Measurements from ENCODE around the gene PRKN. TPM values are rescaled to one million over a fixed set of nuclear protein-coding genes. Genes with fewer than 3 reads are reported as not detected.

The PRKN gene
- polyA plus RNA-seq, 3 donors = 0.41 to 16.8 (median 2.1) TPM

DNA sequence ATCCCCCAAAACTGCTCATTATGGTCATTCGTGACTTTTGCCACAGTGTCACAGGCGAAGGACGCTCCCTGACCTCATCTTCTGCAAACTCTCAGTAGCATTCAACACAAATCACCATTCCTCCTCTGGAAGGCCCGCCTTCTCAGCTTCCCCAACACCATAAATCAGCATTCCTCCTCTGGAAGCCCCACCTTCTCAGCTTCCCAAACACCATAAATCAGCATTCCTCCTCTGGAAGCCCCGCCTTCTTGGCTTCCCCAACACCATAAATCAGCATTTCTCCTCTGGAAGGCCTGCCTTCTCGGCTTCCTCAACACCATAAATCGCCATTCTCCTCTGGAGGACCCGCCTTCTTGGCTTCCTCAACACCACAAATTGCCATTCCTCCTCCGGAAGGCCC lies 1165.7 kb downstream of the PRKN start:
- H3K27ac ChIP-seq (ENCODE audit: low read depth, low read length) = no peak overlapping the region
- 72 to 90% (median 81%) methylated on average over 9 of the region's 9 CpGs for WGBS, 3 donors

DNA sequence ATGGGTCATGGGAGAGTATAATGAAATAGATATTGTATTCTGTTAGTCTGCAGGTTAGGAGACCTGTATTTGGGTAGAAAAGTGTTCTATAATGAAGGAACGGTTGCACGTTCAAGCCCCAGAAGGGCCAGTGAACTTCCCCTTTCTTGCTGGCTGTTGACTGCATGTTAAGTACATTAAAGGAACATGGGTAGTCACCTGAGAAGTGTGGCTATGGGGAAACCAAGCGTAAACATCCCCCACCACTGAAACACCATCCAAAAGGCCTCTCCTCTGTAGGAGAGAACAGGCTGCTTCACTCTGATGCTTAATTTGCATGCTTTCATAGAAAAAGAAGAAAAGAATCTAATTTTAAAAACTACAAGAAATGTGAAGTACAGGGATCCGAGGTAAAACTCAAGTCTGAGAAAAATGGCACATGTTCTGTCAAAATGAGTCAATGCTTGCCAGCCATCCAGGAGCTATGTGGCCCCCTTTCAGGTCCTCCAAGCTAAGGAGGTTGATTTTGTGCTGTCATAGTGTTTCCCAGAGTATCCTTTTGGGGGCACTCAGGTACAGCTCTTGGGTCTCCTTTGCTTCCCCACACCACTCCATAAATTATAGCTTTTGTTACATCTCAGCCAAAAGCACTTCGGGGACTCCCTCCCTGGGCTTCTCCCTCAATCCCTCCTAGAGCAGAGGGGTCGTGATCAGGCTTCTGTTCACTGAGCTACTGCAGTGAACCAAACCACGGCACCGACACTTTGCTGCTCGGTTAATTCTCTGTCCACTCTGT lies 1170.0 kb downstream of the PRKN start:
- 69 to 77% (median 70%) methylated on average over 9 of the region's 9 CpGs for WGBS, 3 donors
- no peak overlapping the region for H3K27ac ChIP-seq (ENCODE audit: low read depth, low read length)

DNA sequence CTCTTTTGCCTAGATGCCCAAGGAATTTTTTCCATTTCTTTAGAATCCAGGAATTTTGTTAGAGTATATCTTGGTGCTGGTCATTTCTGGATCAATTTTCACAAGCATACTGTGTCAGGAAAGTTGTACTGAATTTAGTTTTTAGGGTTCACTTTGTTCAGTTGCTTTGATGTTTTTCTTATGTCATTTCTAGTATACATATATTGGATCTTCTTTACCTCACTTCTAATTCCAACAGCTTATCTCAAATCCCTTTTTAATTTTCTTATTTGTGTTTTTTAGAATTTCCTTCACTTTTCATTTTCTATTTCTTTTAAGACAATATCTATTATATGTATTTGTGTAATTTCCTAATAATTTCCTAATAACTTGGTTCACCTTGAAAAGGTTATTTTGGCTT lies 1172.7 kb downstream of the PRKN start:
- no peak overlapping the region for H3K27ac ChIP-seq (ENCODE audit: low read depth, low read length)

DNA sequence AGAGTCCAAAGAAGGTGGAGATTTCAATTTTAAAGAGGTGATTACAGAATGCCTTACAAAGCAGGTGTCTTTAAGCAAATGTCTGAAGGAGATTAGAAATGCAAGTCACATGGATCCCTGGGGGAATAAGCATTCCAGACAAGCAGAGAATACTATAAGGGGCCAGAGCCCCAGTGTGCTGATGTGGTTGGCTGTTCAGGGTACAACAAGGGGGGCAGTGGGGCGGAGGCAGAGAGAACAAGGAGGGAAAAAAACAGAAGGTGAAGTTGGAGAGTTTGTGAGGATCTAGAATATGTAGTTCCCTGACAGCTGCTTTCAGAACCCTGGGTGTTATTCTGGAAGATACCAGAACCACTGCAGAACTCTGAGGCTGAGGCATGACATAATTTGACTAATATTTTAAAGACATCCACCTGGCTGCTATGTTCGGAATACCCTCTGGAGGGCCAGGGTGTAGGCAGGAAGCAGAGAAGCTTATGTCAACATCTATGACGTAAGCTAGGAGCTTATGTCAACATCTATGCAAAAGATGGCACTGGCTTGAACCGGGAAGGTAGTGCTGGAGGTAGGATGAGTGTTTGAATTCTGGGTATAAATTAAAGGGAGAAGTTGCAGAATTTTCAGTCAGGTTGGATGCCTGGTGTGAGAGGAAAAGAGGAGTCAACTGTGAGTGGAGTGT lies 1177.5 kb downstream of the PRKN start:
- H3K27ac ChIP-seq (ENCODE audit: low read depth, low read length) = no peak overlapping the region
- 59 to 79% (median 77%) methylated on average over 4 of the region's 4 CpGs for WGBS, 3 donors

DNA sequence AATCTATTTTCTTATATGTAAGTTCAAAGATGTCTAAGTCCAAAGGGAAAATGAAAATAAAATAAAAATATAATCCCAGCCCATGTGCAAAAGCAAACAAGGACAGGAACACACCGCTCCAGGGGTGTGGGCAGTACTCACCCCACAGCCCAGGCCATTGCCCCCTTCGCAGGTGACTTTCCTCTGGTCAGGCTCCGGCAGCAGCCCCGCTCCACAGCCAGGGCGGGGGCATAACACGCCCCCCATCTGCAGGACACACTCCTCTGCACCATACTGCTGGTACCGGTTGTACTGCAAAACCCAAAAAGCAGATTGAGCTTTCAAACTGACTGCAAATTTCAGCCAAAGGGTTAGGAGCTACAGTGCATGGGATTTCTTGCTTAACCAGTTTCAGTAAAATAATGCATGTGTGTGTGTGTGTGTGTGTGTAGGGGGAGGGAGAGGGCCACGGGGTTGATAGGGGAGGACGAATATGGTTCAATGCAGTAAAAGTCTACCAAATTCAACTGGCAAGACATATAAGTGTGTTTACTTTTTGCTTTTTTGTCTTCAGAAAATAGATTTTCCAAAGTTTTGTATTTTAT lies 1178.8 kb downstream of the PRKN start:
- no peak overlapping the region for H3K27ac ChIP-seq (ENCODE audit: low read depth, low read length)
- WGBS, 3 donors = 86 to 95% (median 93%) methylated on average over 9 of the region's 9 CpGs

DNA sequence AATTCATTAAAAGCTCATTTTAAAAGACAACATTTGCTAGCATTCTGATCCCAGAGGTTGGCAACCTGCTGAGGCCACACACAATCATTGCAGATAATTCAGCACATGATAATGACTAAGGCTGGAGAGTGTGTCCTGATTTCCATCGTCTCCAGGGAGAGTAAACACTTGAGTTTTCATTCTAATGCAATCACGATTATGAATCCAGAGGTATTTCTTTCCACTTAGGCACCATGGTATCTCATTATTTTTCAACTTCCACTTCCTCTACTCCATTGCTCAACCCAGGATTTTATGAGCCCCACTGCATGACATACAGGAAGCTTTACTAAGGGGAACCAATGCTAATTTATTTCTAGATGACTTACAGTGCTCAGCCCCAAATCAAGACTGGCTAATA lies 1179.9 kb downstream of the PRKN start:
- 19 to 34% (median 29%) methylated on average over 2 of the region's 2 CpGs for WGBS, 3 donors

DNA sequence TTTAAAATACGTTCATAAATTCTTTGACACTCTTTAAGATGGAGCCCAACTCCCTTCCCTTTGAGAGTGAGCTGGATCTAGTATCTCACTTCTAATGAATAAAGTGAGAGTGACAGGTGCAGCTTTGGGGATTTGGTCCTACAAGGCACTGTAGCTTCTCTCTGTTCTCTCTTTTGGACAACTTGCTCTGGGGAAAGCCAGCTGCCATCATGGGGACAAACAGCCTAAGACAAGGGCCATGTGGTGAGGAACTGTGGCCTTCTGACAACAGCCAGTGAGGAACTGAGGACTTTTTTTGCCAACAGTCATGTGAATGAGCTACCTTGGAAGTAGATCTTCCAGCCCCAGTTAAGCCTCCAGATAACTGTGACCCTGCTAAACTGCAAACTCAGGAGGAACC lies 1180.9 kb downstream of the PRKN start:
- 92 to 94% (median 94%) methylated on average over 1 of the region's 1 CpG for WGBS, 3 donors
- no peak overlapping the region for H3K27ac ChIP-seq (ENCODE audit: low read depth, low read length)

More for the DNA sequence above, 1179.9 kb downstream of the PRKN start:
- no peak overlapping the region for H3K27ac ChIP-seq (ENCODE audit: low read depth, low read length)

DNA sequence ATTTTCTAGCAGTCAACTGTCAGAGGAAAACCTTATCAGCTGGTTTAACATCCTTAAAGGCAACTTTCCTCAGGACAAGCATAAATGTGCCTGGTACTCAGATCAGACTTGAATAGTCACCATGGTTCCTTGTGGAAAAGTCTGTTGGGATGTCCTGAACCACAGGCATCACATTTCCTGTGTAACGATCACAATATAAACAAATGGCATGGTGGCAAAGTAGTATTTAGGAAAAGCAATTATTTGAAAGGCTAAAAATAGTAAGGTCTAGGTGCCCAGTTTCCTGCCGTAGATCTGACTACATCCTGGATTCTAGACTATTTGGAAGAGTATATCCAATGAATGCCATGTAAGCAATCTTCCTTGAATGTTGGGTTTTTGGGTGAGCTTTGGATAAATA lies 1181.8 kb downstream of the PRKN start:
- 54 to 73% (median 67%) methylated on average over 2 of the region's 2 CpGs for WGBS, 3 donors
- no peak overlapping the region for H3K27ac ChIP-seq (ENCODE audit: low read depth, low read length)

DNA sequence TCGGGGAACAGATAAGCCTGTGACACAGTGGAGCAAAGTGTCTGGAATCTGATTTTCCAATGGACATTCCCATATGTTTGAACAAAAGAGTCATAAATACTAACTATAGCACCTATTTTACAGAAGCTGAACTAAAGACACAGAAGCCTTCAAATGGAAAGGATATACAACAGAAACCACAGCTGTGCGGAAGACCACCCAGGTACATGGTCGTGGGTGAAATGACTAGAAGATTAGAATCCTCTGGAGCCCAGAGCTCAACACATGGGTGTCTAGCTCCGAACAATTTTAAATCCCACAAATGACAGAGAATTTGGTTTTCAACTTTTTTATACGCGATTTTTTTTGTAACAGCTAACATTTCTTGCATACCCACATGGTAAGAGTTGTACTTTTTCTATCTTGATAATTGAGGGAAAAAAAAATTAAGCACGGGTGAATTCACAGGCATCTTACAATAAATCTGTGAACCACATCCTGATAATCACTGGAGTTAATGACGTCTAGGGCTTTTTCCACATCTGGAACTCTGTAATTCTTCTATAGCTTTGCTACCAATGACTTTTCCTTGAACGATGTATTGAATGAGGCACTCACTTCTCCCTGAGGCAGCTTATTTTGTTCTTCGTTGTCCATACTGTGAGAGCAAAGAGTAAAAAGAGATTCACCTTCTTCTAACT lies 1182.6 kb downstream of the PRKN start:
- WGBS, 3 donors = 82 to 86% (median 83%) methylated on average over 10 of the region's 10 CpGs
- H3K27ac ChIP-seq (ENCODE audit: low read depth, low read length) = no peak overlapping the region

DNA sequence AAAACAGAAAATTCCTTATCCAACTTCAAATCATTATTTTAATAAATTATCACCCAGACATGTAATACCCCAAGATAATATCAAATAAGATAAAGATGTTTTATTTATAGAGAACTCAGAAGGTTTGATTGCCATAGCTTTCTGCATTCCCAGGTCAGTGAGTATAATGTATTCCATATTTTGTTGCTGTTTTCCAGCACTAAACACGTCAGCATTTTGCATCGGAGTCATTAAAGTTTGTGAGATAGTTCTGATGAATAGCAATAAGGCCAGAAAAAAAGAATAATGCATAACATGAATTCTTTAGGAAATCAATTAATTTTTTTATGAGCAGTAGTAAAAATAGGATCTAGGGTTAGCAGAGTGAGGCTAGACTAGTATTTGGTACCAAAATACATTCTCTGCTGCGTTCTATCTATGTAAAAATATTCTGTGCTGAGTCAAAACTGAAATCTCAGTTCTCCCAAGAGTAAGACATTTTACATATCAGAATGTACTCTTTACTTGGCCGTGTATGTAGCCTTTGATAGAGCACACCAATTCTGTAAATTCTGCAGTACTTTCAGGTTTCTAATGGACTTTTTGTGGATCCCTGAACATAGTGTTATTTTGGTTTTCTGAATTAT lies 1183.8 kb downstream of the PRKN start:
- no peak overlapping the region for H3K27ac ChIP-seq (ENCODE audit: low read depth, low read length)
- 57 to 78% (median 69%) methylated on average over 4 of the region's 4 CpGs for WGBS, 3 donors

DNA sequence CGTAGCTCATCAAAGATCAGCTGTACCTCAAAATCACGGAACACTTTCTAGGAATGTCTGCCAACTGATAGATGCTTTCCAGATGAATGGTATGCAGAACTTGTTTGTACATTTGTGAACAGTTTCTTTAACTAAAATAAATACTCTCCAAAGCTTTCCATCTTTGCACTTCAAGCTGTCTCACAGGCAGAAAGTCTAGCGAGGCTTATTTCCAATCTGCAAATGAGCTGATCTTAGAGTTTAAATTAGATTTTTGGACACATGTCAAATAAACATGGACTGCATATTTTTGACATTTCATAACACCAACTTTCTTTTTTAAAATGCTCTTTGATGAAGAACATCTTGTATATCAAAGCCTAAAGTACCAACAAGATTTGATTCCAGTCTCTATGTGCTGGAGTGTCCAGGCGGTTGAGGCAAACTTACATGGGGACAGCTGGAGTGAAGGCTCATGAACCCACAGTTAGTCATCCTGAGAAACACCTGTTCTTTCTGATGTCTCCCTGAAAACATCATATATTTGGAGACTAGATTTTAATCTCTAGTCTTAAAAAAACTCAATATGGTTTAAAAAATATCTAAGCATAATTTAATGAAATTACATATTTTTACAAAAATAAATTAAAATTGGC lies 1185.1 kb downstream of the PRKN start:
- WGBS, 3 donors = 53 to 65% (median 53%) methylated on average over 4 of the region's 4 CpGs
- no peak overlapping the region for H3K27ac ChIP-seq (ENCODE audit: low read depth, low read length)

DNA sequence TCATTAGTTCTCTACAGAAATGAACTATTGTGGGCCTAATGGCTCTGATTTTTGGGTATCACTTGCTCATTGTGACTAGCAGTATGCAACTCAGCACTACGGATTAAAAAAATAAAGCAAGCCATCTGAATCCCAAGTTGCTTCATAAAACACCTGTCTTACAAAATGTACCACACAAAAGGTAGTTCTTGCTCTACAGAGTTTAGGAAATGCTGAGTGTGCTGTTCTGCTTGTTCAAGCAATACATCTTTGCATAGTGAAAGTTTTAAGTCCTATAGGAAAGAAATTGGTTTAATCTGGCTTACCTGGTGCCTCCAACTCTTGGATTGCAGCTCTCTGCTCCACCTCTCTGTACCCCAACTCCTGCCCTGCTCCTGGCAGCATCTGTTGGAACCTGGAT lies 1187.0 kb downstream of the PRKN start:
- WGBS, 3 donors = 90 to 96% (median 92%) methylated on average over 1 of the region's 1 CpG
- H3K27ac ChIP-seq (ENCODE audit: low read depth, low read length) = no peak overlapping the region

DNA sequence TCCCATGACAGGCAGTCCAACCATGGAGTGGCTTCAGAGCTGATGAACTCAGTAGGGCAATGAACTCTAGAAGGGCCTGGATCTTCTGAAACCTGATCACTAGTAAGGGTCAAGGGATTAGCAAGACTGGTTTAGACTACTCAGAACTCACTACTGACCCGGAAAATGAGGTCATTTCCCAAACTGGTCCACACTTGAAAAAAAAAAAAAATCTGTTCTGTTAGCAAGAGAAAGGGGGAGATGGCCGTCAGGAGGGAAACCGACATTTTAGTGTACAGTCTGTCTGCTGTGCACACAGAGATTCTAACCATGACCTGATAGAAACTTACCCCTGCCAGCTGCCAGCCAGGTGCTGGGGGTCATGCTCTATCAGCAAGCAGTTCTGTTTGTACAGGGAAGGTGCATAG lies 1191.3 kb downstream of the PRKN start:
- H3K27ac ChIP-seq (ENCODE audit: low read depth, low read length) = no peak overlapping the region
- 46 to 70% (median 66%) methylated on average over 3 of the region's 3 CpGs for WGBS, 3 donors

DNA sequence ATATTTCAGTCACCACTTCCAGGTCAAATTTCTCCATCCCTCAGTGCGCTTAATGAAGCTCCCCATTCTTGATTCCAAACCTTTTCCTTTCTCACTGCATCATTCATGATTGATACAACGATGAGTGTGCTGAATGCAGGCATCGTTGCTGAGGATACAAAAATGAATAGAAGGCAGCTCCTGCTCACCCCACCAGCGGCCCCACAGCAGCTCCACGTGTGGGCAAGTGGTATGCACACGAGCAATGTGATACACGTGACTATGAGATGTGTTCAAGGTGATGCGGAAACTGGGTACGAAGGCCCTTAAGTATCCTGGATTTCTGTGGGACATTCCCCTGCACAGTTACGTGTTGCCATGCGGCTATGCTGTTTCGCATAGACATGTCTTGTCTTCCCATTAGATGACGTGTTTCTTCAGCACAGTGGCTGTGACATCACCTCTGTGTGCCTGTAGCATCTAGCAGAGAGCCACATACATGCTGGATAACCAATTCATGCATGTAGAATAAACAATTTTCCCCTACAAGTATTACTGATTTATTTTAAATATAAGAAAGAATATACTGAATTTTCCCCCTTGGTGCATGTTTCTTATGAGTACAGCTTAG lies 1193.2 kb downstream of the PRKN start:
- 87 to 92% (median 89%) methylated on average over 13 of the region's 13 CpGs for WGBS, 3 donors
- no peak overlapping the region for H3K27ac ChIP-seq (ENCODE audit: low read depth, low read length)

DNA sequence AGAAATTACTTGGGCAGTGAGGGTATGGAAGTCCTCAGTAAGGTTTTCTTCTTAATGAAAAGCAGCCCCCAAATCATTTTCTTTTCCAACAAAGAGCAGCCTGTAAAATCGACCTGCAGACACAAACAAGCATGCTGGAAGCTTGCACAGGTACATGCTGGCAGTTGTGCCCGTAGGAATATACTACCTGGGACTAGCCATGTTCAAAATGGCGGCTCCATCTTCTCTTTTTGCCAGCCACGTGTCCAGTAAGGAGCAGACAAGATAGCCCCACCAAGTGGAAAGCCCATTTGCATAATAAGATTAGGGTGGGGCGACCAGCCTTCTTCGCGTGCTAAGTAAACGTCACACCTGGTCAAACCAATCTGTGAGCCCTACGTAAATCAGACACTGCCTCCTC lies 1194.3 kb downstream of the PRKN start:
- 73 to 90% (median 86%) methylated on average over 9 of the region's 9 CpGs for WGBS, 3 donors
- no peak overlapping the region for H3K27ac ChIP-seq (ENCODE audit: low read depth, low read length)

DNA sequence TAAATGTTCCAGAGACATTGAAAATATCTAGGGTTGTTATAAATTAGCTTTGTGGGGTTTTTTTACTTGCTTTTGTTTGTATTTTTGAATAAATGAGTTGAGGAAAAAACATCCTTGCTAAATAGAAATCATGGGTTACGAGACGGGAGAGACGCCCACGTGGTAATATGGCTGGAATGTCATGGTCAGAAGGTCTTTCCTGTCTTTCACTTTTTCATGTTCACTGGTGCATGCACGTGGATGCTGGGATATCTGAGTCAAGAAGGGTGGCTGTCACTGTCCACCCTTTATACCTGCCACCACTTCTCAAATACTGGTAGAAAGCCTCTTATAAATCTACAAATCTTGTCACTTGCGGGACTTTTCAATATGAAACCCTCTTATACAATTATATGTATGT lies 1195.0 kb downstream of the PRKN start:
- WGBS, 3 donors = 86 to 92% (median 86%) methylated on average over 6 of the region's 6 CpGs
- no peak overlapping the region for H3K27ac ChIP-seq (ENCODE audit: low read depth, low read length)

DNA sequence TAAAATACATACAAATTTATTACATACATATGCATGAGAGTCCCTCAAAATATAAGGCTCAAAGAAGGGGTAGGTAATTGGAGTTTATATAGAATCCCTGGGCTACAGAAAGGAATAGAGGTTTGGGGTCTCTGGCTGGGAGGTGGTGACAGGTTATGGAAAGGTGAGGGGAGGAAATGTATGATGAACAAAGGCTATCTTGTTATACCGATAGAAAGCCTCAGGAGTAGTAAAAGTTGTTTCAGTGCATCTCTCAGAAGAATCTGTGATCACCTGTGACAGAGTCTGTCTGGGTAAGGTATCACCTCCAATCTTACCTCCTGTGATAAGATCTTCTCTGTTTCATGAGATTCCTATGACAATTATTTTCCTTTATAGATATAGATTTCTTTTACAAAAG lies 1200.8 kb downstream of the PRKN start:
- H3K27ac ChIP-seq (ENCODE audit: low read depth, low read length) = no peak overlapping the region
- WGBS, 3 donors = 89 to 100% (median 94%) methylated on average over 1 of the region's 1 CpG

DNA sequence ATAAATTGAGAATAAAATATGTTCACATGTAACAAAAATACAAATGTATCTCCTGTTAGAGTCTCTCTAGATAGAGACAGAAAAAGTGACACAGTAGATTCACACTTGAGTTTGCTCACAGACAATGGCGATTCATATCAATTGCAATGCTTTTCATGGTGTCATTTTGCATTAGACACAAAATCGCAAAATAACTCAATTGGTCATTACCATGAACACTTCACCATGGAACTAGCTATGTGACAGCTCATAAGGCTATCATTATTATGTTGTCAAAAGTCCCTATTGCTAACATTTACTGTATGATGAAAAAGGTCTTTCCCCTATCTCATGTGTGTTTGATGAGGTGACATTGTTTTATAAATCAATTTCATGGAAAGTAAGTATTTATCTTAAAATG lies 1204.2 kb downstream of the PRKN start:
- no peak overlapping the region for H3K27ac ChIP-seq (ENCODE audit: low read depth, low read length)
- 71 to 90% (median 84%) methylated on average over 2 of the region's 2 CpGs for WGBS, 3 donors

All from adipose tissue (tissue), 3 donors.